Transverse colon (tissue), 4 donors: ENCODE data around the gene MAST4. TPM values are rescaled to one million over a fixed set of nuclear protein-coding genes. Genes with fewer than 3 reads are reported as not detected.

Source experiments
- DNase-seq: peaks from one replicate; pipeline ENCODE4 v3.0.0-alpha.2; 2019
- H3K27ac ChIP-seq, 4 donors: fragments of 200-600 bp; sonication (generic); 2 replicates each; pipeline ENCODE4 v1.5.1; 2016 to 2018; ENCODE audit warnings: inconsistent platforms in 4 of 4
- H3K27me3 ChIP-seq: fragments of 200-600 bp; sonication (generic); 2 replicates; pipeline ENCODE4 v1.5.1; 2017; ENCODE audit warnings: inconsistent platforms
- H3K36me3 ChIP-seq, 4 donors: fragments of 200-600 bp; sonication (generic); 2 replicates each; pipeline ENCODE4 v1.5.1; 2017 to 2019; ENCODE audit warnings: inconsistent platforms in 4 of 4
- H3K4me1 ChIP-seq, 4 donors: fragments of 200-600 bp; sonication (generic); 2 replicates each; pipeline ENCODE4 v1.5.1; 2017 to 2020; ENCODE audit warnings: inconsistent platforms in 4 of 4
- H3K4me3 ChIP-seq, 4 donors: fragments of 200-600 bp; sonication (generic); 1 replicate in 1 of 4; 2 replicates in 3 of 4; pipeline versions ENCODE4 v1.5.1 to v1.6.1; 2017 to 2019; ENCODE audit warnings: inconsistent platforms in 4 of 4
- H3K9me3 ChIP-seq, 2 donors: fragments of 200-600 bp; sonication (generic); 2 replicates each; pipeline ENCODE4 v1.5.1; 2017 to 2019; ENCODE audit warnings: inconsistent platforms in 2 of 2
- EP300 ChIP-seq: sonication (generic); formaldehyde crosslinking; IDR thresholded peaks from one replicate; pipeline ENCODE4 v1.6.1; 2017; ENCODE audit warnings: antibody characterized with exemption, low read depth
- POLR2A ChIP-seq: fragments of 450-650 bp; IDR thresholded peaks from one replicate; pipeline ENCODE4 v1.6.1; 2016; ENCODE audit warnings: antibody characterized with exemption, mild to moderate bottlenecking, moderate library complexity
- POLR2AphosphoS5 ChIP-seq, 3 donors: sonication (generic); formaldehyde crosslinking; IDR thresholded peaks; one replicate each; pipeline ENCODE4 v1.6.1; 2016; ENCODE audit warnings: antibody characterized with exemption in 3 of 3
- WGBS, 2 donors: methylation state at CpG; one replicate each; pipeline ENCODE4 v1.1.5; 2018; ENCODE audit warnings: low coverage in 1 of 2; 5-methylcytosine and 5-hydroxymethylcytosine counted together
- in situ Hi-C, 4 donors: fragments of 200-750 bp; cut with MboI; loops; one replicate each; pipeline versions ENCODE4 v1.15.0 to v1.15.1; 2017; ENCODE audit warnings: low sequenced_read_pairs in 3 of 4, low pct_ligation_motif_present in 1 of 4, low pct_unique_long_range_greater_than_20kb in 1 of 4
- intact Hi-C: fragments of 100-400 bp; cut with DNase I; formaldehyde crosslinking; loops from one replicate; pipeline ENCODE4 v1.15.1; 2023; ENCODE audit warnings: low total_unique reads
- total RNA-seq, 4 donors: library from RNA; depleted of rRNA; stranded (reverse); fragments of >200 nt; gene quantifications; one replicate each; pipeline ENCODE4 v1.1.0, GENCODE V29; 2016
- TF ChIP-seq, protein P1 (sequence below), 5 experiments: fragments of 200-600 bp in 3 of 5; fragments of 450-650 bp in 2 of 5; sonication (generic) in 3 of 5; IDR thresholded peaks; 1 replicate in 2 of 5; 2 replicates in 3 of 5; pipeline ENCODE4 v1.5.1; 2016 to 2017; ENCODE audit warnings: antibody characterized with exemption in 5 of 5, inconsistent platforms in 3 of 5, mild to moderate bottlenecking in 2 of 5, moderate library complexity in 1 of 5

Gene MAST4
- total RNA-seq, 4 donors from 2014 or later = 20.3 to 46.8 (median 35.4) TPM

DNA sequence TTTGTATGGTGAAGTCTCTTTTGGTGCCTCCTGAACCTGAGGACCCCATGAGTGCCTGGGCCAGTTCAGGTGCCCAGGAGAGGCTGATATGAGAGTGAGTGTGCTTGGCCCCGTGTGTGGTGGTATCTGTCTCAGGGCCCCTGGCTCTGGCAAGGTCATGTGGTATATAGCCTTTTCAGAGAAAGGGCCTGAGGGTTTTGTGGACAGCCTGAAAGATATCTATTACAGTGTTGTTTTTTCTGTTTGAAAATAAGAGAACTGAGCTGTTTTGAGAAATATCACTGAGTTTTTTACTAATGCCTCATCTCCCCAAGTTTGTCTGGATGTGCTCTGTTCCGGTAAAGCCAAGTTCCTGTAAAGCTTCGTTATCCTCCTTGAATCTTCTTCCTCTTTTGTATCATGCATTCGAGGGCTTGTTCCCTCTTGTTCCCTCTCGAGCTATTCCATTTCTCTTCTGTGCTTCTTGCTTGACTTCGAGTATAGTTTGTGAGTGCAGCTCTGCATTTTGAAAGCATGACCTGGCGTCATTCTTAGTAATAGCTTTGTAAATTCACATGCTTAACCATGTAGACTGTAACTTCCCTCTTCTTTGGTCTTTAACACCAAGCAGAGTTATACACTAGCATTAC, 122.3 kb downstream of the MAST4 start:
- 70 to 77% methylated on average over 6 to 7 of the region's 7 CpGs for WGBS, 2 donors
- intact Hi-C loops (no loop called here), in situ Hi-C loops (no loop called here)
- H3K27me3 ChIP-seq = no peaks in the 10 kb centered on the region
- H3K4me1 ChIP-seq = no peaks in the 10 kb centered on the region
- no peaks in the 10 kb centered on the region for H3K36me3 ChIP-seq
- H3K27ac ChIP-seq = no peak overlapping the region
- TF ChIP-seq POLR2A (no peak), EP300 (no peak), POLR2AphosphoS5 (IDR thresholded peaks at IDR 0.05) (no peak)
- TF ChIP-seq, protein P1, sequence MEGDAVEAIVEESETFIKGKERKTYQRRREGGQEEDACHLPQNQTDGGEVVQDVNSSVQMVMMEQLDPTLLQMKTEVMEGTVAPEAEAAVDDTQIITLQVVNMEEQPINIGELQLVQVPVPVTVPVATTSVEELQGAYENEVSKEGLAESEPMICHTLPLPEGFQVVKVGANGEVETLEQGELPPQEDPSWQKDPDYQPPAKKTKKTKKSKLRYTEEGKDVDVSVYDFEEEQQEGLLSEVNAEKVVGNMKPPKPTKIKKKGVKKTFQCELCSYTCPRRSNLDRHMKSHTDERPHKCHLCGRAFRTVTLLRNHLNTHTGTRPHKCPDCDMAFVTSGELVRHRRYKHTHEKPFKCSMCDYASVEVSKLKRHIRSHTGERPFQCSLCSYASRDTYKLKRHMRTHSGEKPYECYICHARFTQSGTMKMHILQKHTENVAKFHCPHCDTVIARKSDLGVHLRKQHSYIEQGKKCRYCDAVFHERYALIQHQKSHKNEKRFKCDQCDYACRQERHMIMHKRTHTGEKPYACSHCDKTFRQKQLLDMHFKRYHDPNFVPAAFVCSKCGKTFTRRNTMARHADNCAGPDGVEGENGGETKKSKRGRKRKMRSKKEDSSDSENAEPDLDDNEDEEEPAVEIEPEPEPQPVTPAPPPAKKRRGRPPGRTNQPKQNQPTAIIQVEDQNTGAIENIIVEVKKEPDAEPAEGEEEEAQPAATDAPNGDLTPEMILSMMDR (IDR thresholded peaks at IDR 0.05) = no peak
- H3K4me3 ChIP-seq = no peak overlapping the region
- DNase-seq = no peak
- H3K9me3 ChIP-seq = no peaks in the 10 kb centered on the region

GRCh38 chr5:66720780-66721179, 124.6 kb downstream of the MAST4 start:
- Histone ChIP-seq H3K27me3 (no peaks in the 10 kb centered on the region), H3K4me3 (no peak overlapping the region), H3K4me1 (no peaks in the 10 kb centered on the region), H3K9me3 (no peaks in the 10 kb centered on the region), H3K27ac (no peak overlapping the region), H3K36me3 (no peaks in the 10 kb centered on the region)
- 78 to 83% methylated on average over 5 of the region's 5 CpGs for WGBS, 2 donors
- intact Hi-C loops = no loop called here
- DNase-seq = no peak
- TF ChIP-seq POLR2AphosphoS5 (IDR thresholded peaks at IDR 0.05) (no peak), POLR2A (no peak), EP300 (no peak)
- TF ChIP-seq, protein P1 (IDR thresholded peaks at IDR 0.05) = no peak
- in situ Hi-C loops = no loop called here

DNA sequence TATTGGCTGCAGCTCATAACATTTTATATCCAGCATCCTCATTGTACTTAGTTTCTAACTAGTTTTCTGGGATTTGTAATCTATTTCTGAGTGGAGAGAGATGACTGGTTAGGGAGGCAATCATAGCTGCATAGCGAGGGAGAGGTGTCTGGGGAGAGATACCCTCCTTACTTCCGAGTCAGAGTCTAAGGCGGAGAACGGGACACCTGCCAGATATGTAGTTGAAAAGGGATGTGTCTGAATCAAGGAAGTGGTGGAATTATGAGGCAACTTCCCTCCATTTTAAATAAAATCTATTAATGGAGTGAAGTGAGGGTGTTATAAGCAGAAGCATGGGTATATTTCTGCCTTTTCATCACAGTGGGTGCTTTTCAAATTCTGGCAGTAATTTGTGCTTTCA, 126.5 kb downstream of the MAST4 start:
- TF ChIP-seq EP300 = no peak
- TF ChIP-seq POLR2A = no peak
- TF ChIP-seq POLR2AphosphoS5 (IDR thresholded peaks at IDR 0.05) = no peak
- no peaks in the 10 kb centered on the region for H3K36me3 ChIP-seq
- H3K4me3 ChIP-seq = no peak overlapping the region
- no peaks in the 10 kb centered on the region for H3K9me3 ChIP-seq
- no peak overlapping the region for H3K27ac ChIP-seq
- no peaks in the 10 kb centered on the region for H3K4me1 ChIP-seq
- intact Hi-C loops (no loop called here), in situ Hi-C loops (no loop called here)
- no peak for DNase-seq
- WGBS, 2 donors = 67 to 73% methylated on average over 4 of the region's 4 CpGs
- no peaks in the 10 kb centered on the region for H3K27me3 ChIP-seq

- H3K27me3 ChIP-seq = no peaks in the 10 kb centered on the region
- TF ChIP-seq POLR2AphosphoS5 (IDR thresholded peaks at IDR 0.05) (no peak), EP300 (no peak)
- TF ChIP-seq, protein P1 (IDR thresholded peaks at IDR 0.05) = no peak
- no peak overlapping the region for H3K4me3 ChIP-seq
- no peaks in the 10 kb centered on the region for H3K36me3 ChIP-seq
- H3K9me3 ChIP-seq = no peaks in the 10 kb centered on the region
- intact Hi-C loops = no loop called here
- H3K4me1 ChIP-seq = no peaks in the 10 kb centered on the region
- H3K27ac ChIP-seq = no peak overlapping the region
- WGBS, 2 donors = 88 to 100% methylated on average over 2 of the region's 2 CpGs
- in situ Hi-C loops = no loop called here
- no peak for DNase-seq
Measured at GRCh38 chr5:66724349-66725139, 128.4 kb downstream of the MAST4 start.
